Astrocyte of the spinal cord (primary cell): ENCODE results near the gene U2SURP.

ENCODE experiments used
- DNase-seq: peaks from one replicate; pipeline ENCODE4 v3.0.0; 2011; ENCODE audit warnings: low read depth, low spot score
- H3K4me3 ChIP-seq: 2 replicates; pipeline ENCODE4 v1.5.1; 2011; ENCODE audit warnings: low read depth, mild to moderate bottlenecking, low read length, moderate library complexity
- CTCF ChIP-seq: IDR thresholded peaks from 2 replicates; pipeline ENCODE4 v1.5.1; 2012; ENCODE audit warnings: low read depth, mild to moderate bottlenecking, low read length, inconsistent platforms
- in situ Hi-C: cut with HindIII; loops from 2 replicates; pipeline ENCODE4 v1.10.0; 2017; ENCODE audit warnings: low sequenced_read_pairs

Gene U2SURP

DNA sequence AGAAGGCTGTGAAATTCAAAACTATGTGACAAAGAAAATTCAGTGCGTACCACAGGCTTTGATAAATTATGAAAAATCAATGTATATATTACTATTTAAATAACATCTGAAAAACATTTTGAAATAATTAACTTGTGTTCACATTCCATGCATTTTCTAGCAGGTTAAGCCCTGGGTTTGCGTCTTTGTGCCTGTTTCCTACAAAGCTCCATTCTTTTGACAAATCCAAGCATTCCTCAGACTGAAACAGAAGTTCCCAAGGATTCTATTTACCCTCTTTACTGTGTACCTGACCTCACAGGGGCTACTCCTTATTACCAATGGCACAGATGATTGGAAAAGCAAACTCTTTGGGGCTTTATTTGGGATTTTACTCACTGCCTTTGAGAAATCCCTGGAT is 39.8 kb upstream of the U2SURP start:
- in situ Hi-C loops = no loop called here
- TF ChIP-seq CTCF = no peak
- no peak for DNase-seq
- no peak overlapping the region for H3K4me3 ChIP-seq

DNA sequence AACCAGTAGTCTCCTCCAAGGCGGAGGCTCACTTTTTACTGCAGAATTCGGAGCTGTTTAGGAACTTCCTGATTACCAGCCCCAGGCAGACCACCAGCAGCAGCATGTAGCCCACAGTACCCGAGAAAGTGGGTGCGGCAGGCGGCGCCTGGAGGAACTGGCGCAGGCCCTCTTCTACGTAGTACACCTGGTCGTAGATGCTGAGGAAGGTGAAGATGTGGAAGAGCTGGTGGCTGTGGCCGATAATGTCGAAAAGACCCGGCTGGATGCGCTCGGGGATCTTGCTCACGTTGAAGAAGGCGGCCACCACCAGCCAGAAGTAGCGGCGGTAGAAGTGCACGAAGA is 39.2 kb upstream of the U2SURP start:
- DNase-seq = no peak
- TF ChIP-seq CTCF = no peak
- in situ Hi-C loops = no loop called here
- H3K4me3 ChIP-seq = no peak overlapping the region

DNA sequence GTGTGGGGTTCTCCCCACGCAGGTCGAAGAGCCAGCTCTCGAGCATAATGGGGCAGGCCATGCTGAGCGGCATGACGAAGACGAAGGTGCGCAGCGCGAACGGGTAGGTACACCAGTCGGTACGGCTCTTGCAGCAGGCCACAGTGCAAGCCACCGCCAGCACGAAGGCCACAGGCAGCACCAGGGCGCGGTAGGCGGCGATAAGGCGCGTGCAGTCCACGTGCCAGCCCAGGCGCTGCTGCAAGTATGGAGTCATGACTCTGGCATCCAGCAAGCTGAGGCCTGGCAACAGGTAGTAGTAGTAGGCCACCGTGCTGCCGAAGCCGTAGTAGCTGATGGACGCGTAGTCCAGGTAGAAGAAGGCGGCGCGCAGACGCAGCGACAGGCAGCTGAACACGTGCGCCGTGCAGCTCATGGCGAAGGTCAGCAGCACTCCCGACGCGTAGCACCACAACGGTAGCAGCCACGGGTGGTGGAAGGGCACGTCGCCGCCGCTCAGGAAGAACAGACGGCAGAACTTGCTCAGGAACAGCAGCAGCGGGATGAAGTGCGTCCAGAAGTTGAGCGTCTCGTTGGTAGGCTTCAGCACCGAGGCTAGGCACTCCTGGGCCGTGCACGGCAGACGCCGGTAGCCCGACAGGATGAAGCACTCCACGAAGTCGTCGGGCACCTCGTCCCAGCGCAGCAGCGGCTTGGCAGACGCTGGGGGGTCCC is 38.7 kb upstream of the U2SURP start:
- TF ChIP-seq CTCF = no peak
- in situ Hi-C loops = no loop called here
- no peak for DNase-seq
- H3K4me3 ChIP-seq = no peak overlapping the region

DNA sequence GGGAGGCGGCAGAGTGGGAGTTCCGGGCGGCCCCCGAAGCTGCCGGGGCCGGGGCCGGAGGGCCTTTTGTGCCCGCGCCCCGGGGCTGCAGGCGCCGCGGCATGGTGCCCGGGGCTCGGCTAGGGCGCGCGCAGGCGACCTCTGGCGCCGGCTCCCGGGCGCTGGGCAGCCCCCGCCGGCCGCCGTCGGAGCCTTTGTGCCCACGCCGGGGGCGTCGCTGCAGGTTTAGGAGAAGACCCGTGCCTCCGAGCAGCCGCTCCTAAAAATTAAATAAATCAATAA is 38.2 kb upstream of the U2SURP start:
- no peak for DNase-seq
- TF ChIP-seq CTCF = no peak
- in situ Hi-C loops = no loop called here
- peak overlapping the region; percentile 49 for H3K4me3 ChIP-seq

DNA sequence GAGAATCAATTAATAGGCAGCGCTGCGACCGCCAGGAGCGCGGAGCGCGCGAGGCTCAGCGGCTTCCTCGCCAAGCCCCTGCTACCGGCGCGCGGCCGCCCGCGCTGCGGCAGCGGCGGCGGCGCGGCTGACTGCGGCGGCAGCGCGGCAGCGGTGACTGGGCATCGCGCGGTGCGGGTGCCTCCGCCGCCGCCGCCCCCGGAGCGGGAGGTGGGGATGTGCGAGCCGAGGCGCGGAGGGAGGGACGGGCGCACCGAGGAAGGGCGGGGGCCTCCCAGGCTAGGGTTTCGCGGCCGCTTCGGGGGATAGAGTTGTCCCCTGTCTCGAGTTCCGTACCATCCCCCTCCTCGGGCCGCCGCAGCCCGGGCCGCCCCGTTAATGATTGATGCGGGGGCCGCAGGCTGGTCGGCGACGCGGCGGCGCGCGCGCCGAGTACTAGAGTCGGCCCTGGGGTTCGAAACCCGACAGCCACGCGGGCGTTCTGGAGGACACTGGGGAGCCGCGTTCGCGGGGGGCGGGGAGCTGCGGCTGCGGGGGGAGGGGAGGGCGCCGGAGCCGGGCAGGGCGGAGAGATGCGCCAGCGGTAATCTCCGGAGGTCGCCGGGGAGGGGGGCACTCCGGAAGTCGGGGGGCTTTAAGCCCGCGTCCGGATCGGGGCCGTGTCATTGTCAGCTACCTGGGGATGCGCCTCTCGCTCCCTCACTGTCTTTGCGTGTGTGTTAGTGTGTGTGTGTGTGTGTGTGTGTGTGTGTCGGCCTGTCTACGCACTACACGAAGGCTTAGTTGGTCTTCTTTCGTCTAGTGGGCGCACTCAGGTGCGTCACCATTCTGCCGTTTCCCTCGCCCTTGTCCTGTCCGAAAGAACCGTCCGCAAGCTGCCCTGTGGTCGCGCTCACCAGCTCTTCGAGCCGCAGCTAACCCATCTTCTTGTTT is 37.6 kb upstream of the U2SURP start, which contains the start of gene PAQR9:
Gene PAQR9, minus strand, starts transcription at position 159 of the 933 bp plus-strand sequence. CDS start 338 bp downstream, outside the sequence.
- DNase-seq = no peak
- peak within 1 kb of the TSS; percentile 49 for H3K4me3 ChIP-seq
- TF ChIP-seq CTCF = no peak
- in situ Hi-C loops = no loop called here

DNA sequence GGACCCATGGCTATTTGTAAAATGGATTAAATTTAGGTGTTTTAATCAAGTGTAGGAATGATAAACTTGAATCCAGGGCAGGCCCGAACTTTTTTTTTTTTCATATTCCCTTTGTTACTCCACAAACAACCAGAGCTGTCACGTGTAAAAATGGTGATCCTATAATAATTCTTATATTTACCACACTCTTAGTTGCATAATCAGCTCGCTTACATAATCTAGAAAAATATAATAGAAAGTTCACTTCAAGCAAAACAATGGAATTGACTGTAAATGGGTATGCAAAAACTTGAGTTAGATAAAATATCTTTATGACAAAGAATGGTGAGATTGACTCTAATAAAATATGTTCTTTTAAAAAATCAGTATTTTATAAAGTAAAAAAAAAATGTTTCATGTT is 35.8 kb upstream of the U2SURP start:
- no peak for DNase-seq
- in situ Hi-C loops = no loop called here
- no peak for TF ChIP-seq CTCF
- no peak overlapping the region for H3K4me3 ChIP-seq
